SK-N-SH treated with all-trans-retinoic acid at 6 μM for 48 hours (cell line): ENCODE results near the gene CPNE5.

Experiments
- ATAC-seq: fragments of 200-7000 bp; cut with Tn5 transposase; 3 replicates; pipeline ENCODE4 v1.9.1; 2020; ENCODE audit warnings: mild to moderate bottlenecking, moderate library complexity
- ARNTL ChIP-seq: fragments of 450-650 bp; formaldehyde crosslinking; IDR thresholded peaks from 2 replicates; pipeline ENCODE4 v1.5.0; 2020; ENCODE audit warnings: low read depth, mild to moderate bottlenecking, moderate library complexity, borderline replicate concordance
- BACH2 ChIP-seq: fragments of 250-450 bp; sonication (Bioruptor Pico); IDR thresholded peaks from 2 replicates; pipeline ENCODE4 v1.9.0; 2021; ENCODE audit warnings: mild to moderate bottlenecking, borderline replicate concordance
- ESRRG ChIP-seq: fragments of 250-450 bp; sonication (Bioruptor Pico); IDR thresholded peaks from 2 replicates; pipeline ENCODE4 v1.6.1; 2021; ENCODE audit warnings: mild to moderate bottlenecking
- GLIS3 ChIP-seq: fragments of 250-450 bp; sonication (Bioruptor Pico); IDR thresholded peaks from 2 replicates; pipeline ENCODE4 v1.5.0; 2020; ENCODE audit warnings: mild to moderate bottlenecking, moderate library complexity
- OSR1 ChIP-seq: fragments of 250-450 bp; sonication (Bioruptor Pico); IDR thresholded peaks from 2 replicates; pipeline ENCODE4 v1.8.0; 2022; ENCODE audit warnings: moderate library complexity, mild to moderate bottlenecking, inconsistent platforms
- PPARA ChIP-seq: fragments of 250-450 bp; sonication (Bioruptor Pico); IDR thresholded peaks from 2 replicates; pipeline ENCODE4 v1.5.0; 2020; ENCODE audit warnings: mild to moderate bottlenecking, borderline replicate concordance
- RARB ChIP-seq: fragments of 250-450 bp; sonication (Bioruptor Pico); IDR thresholded peaks from 2 replicates; pipeline ENCODE4 v1.8.0; 2021; ENCODE audit warnings: mild to moderate bottlenecking, moderate library complexity
- SNAI2 ChIP-seq: fragments of 250-450 bp; sonication (Bioruptor Pico); IDR thresholded peaks from 2 replicates; pipeline ENCODE4 v1.5.0; 2020; ENCODE audit warnings: mild to moderate bottlenecking, moderate library complexity
- TCF4 ChIP-seq: fragments of 250-450 bp; sonication (Bioruptor Pico); IDR thresholded peaks from 2 replicates; pipeline ENCODE4 v1.8.0; 2021; ENCODE audit warnings: mild to moderate bottlenecking, moderate library complexity, borderline replicate concordance
- TOX ChIP-seq: fragments of 250-450 bp; sonication (Bioruptor Pico); IDR thresholded peaks from 2 replicates; pipeline ENCODE4 v1.8.0; 2021; ENCODE audit warnings: mild to moderate bottlenecking, moderate library complexity, borderline replicate concordance
- ZC3H10 ChIP-seq: fragments of 250-450 bp; sonication (Bioruptor Pico); IDR thresholded peaks from 2 replicates; pipeline ENCODE4 v1.5.1; 2021; ENCODE audit warnings: mild to moderate bottlenecking, moderate library complexity
- ZFP3 ChIP-seq: fragments of 250-450 bp; sonication (Bioruptor Pico); IDR thresholded peaks from 2 replicates; pipeline ENCODE4 v1.5.0; 2020; ENCODE audit warnings: mild to moderate bottlenecking, moderate library complexity
- ZNF565 ChIP-seq: fragments of 450-650 bp; formaldehyde crosslinking; conservative IDR thresholded peaks from 2 replicates; pipeline ENCODE4 v1.5.0; 2020; ENCODE audit warnings: low read depth, mild to moderate bottlenecking, moderate library complexity
- ZNF70 ChIP-seq: fragments of 450-650 bp; formaldehyde crosslinking; IDR thresholded peaks from 2 replicates; pipeline ENCODE4 v1.5.0; 2020; ENCODE audit warnings: mild to moderate bottlenecking, moderate library complexity
- ZNF8 ChIP-seq: fragments of 450-650 bp; formaldehyde crosslinking; IDR thresholded peaks from 2 replicates; pipeline ENCODE4 v1.5.0; 2020; ENCODE audit warnings: mild to moderate bottlenecking, moderate library complexity
- TF ChIP-seq, protein P1 (sequence below): fragments of 250-450 bp; sonication (Bioruptor Pico); IDR thresholded peaks from 2 replicates; pipeline ENCODE4 v1.5.1; 2020; ENCODE audit warnings: low read depth, mild to moderate bottlenecking, moderate library complexity
- TF ChIP-seq, protein P2 (sequence below): fragments of 250-450 bp; sonication (Bioruptor Pico); IDR thresholded peaks from 2 replicates; pipeline ENCODE4 v1.5.0; 2020; ENCODE audit warnings: mild to moderate bottlenecking, moderate library complexity
- TF ChIP-seq, protein P3 (sequence below): fragments of 250-450 bp; sonication (Bioruptor Pico); IDR thresholded peaks from 2 replicates; pipeline ENCODE4 v1.8.0; 2020; ENCODE audit warnings: mild to moderate bottlenecking, moderate library complexity, borderline replicate concordance
- TF ChIP-seq, protein P4 (sequence below): fragments of 250-450 bp; sonication (Bioruptor Pico); IDR thresholded peaks from 2 replicates; pipeline ENCODE4 v1.5.1; 2021; ENCODE audit warnings: mild to moderate bottlenecking, moderate library complexity
- TF ChIP-seq, protein P5 (sequence below): fragments of 250-450 bp; sonication (Bioruptor Pico); IDR thresholded peaks from 2 replicates; pipeline ENCODE4 v1.8.0; 2021; ENCODE audit warnings: low read depth, mild to moderate bottlenecking, moderate library complexity, borderline replicate concordance

CPNE5 gene

DNA sequence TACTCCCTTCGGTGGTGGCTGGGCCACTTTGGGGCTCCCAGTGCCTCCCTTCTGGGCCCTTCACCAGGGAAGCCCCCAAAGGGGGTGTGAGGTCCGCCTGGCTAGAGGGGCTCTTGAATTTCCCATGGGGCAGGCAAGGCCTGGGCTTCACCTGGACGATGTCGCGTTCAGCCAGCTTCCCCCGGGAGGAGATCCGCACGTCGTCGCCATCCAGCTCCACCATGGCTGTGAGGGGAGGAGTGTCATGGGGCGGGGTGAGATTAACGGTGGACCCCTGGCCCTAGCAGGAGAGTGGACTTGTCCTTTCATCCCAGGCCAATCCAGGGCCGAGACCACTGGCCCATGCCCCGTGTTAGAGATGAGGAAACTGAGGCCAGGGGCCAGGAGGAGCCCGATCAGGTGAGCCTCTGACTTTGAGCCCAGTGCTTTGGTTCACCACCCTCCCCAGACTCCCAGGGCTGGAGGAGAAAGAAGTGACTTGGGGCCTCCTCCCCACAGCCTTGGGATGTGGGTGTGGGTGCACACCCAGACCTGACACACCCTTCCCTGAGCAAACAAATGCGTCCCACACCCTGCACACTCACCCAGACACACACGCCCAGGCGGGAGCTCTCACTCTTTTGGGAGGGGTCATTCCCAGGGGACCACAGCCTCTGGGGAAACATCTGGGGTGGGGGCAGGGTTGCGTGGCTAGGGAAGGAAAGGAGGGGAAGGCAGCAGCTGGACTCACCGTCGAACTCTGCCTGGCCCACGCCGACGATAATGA, 95.5 kb downstream of the CPNE5 start:
- ATAC-seq: no peak
- TF ChIP-seq ZNF565 (CRISPR knock-in tag): no peak
- no peak for TF ChIP-seq BACH2 (CRISPR knock-in tag)
- no peak for TF ChIP-seq ARNTL
- TF ChIP-seq ZNF70 (CRISPR knock-in tag): no peak
- TF ChIP-seq OSR1: no peak
- TF ChIP-seq, protein P1, sequence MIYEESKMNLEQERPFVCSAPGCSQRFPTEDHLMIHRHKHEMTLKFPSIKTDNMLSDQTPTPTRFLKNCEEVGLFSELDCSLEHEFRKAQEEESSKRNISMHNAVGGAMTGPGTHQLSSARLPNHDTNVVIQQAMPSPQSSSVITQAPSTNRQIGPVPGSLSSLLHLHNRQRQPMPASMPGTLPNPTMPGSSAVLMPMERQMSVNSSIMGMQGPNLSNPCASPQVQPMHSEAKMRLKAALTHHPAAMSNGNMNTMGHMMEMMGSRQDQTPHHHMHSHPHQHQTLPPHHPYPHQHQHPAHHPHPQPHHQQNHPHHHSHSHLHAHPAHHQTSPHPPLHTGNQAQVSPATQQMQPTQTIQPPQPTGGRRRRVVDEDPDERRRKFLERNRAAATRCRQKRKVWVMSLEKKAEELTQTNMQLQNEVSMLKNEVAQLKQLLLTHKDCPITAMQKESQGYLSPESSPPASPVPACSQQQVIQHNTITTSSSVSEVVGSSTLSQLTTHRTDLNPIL (CRISPR knock-in tag): no peak
- no peak for TF ChIP-seq ZC3H10 (CRISPR knock-in tag)
- no peak for TF ChIP-seq TCF4 (CRISPR knock-in tag)
- TF ChIP-seq RARB: no peak
- TF ChIP-seq, protein P2, sequence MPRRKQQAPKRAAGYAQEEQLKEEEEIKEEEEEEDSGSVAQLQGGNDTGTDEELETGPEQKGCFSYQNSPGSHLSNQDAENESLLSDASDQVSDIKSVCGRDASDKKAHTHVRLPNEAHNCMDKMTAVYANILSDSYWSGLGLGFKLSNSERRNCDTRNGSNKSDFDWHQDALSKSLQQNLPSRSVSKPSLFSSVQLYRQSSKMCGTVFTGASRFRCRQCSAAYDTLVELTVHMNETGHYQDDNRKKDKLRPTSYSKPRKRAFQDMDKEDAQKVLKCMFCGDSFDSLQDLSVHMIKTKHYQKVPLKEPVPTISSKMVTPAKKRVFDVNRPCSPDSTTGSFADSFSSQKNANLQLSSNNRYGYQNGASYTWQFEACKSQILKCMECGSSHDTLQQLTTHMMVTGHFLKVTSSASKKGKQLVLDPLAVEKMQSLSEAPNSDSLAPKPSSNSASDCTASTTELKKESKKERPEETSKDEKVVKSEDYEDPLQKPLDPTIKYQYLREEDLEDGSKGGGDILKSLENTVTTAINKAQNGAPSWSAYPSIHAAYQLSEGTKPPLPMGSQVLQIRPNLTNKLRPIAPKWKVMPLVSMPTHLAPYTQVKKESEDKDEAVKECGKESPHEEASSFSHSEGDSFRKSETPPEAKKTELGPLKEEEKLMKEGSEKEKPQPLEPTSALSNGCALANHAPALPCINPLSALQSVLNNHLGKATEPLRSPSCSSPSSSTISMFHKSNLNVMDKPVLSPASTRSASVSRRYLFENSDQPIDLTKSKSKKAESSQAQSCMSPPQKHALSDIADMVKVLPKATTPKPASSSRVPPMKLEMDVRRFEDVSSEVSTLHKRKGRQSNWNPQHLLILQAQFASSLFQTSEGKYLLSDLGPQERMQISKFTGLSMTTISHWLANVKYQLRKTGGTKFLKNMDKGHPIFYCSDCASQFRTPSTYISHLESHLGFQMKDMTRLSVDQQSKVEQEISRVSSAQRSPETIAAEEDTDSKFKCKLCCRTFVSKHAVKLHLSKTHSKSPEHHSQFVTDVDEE: no peak
- TF ChIP-seq ZFP3 (CRISPR knock-in tag): no peak
- no peak for TF ChIP-seq GLIS3 (CRISPR knock-in tag)
- TF ChIP-seq, protein P3, sequence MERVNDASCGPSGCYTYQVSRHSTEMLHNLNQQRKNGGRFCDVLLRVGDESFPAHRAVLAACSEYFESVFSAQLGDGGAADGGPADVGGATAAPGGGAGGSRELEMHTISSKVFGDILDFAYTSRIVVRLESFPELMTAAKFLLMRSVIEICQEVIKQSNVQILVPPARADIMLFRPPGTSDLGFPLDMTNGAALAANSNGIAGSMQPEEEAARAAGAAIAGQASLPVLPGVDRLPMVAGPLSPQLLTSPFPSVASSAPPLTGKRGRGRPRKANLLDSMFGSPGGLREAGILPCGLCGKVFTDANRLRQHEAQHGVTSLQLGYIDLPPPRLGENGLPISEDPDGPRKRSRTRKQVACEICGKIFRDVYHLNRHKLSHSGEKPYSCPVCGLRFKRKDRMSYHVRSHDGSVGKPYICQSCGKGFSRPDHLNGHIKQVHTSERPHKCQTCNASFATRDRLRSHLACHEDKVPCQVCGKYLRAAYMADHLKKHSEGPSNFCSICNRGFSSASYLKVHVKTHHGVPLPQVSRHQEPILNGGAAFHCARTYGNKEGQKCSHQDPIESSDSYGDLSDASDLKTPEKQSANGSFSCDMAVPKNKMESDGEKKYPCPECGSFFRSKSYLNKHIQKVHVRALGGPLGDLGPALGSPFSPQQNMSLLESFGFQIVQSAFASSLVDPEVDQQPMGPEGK: no peak
- TF ChIP-seq, protein P4, sequence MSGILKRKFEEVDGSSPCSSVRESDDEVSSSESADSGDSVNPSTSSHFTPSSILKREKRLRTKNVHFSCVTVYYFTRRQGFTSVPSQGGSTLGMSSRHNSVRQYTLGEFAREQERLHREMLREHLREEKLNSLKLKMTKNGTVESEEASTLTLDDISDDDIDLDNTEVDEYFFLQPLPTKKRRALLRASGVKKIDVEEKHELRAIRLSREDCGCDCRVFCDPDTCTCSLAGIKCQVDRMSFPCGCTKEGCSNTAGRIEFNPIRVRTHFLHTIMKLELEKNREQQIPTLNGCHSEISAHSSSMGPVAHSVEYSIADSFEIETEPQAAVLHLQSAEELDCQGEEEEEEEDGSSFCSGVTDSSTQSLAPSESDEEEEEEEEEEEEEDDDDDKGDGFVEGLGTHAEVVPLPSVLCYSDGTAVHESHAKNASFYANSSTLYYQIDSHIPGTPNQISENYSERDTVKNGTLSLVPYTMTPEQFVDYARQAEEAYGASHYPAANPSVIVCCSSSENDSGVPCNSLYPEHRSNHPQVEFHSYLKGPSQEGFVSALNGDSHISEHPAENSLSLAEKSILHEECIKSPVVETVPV (CRISPR knock-in tag): no peak
- TF ChIP-seq, protein P5, sequence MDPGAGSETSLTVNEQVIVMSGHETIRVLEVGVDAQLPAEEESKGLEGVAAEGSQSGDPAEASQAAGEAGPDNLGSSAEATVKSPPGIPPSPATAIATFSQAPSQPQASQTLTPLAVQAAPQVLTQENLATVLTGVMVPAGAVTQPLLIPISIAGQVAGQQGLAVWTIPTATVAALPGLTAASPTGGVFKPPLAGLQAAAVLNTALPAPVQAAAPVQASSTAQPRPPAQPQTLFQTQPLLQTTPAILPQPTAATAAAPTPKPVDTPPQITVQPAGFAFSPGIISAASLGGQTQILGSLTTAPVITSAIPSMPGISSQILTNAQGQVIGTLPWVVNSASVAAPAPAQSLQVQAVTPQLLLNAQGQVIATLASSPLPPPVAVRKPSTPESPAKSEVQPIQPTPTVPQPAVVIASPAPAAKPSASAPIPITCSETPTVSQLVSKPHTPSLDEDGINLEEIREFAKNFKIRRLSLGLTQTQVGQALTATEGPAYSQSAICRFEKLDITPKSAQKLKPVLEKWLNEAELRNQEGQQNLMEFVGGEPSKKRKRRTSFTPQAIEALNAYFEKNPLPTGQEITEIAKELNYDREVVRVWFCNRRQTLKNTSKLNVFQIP (CRISPR knock-in tag): no peak
- no peak for TF ChIP-seq ZNF8 (CRISPR knock-in tag)
- no peak for TF ChIP-seq TOX (CRISPR knock-in tag)
- TF ChIP-seq PPARA (CRISPR knock-in tag): no peak

DNA sequence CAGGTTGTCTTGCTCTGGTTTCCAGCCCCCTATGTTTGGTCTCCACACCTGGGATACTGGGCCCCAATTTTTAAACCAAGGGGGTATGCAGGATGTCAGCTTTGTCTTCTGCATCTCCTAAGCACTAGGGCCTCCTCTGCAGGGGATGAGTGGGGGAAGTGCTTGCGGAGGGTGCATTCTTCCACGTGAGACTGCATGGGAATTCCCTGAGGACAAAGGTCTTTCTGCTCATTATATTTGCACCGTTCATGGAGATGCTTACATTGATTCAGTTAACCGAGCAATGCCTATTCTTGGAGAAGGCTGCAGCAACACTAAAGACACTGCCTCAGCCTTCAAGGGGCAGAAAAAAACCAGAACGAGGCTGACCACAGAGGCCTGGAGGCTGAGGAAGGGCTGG, 96.2 kb downstream of the CPNE5 start:
- TF ChIP-seq ESRRG (CRISPR knock-in tag) (no peak), GLIS3 (CRISPR knock-in tag) (no peak), OSR1 (no peak), SNAI2 (CRISPR knock-in tag) (no peak), PPARA (CRISPR knock-in tag) (no peak), ZC3H10 (CRISPR knock-in tag) (no peak), TOX (CRISPR knock-in tag) (no peak)
- TF ChIP-seq, protein P1 (CRISPR knock-in tag): no peak
- TF ChIP-seq, protein P2: no peak
- TF ChIP-seq, protein P3: no peak
- ATAC-seq: no peak
